IMR-90 (cell line): ENCODE measurements around the gene HLA-DPA1. TPM values are rescaled to one million over a fixed set of nuclear protein-coding genes. Genes with fewer than 3 reads are reported as not detected.
A peak's percentile ranks its signal among the peaks of the same experiment; 100 is the strongest.

Experiments
- ATAC-seq: fragments of 200-7000 bp; cut with Tn5 transposase; 2 replicates; pipeline ENCODE4 v1.9.1; 2020; ENCODE audit warnings: low read depth, mild to moderate bottlenecking, moderate library complexity
- BruUV-seq: library from RNA; stranded (reverse); fragments of 400-500 nt; replicated peaks from 2 replicates; lab custom pipeline; 2021; lab: Mats Ljungman, UMichigan
- CTCF ChIA-PET: fragments of 300-600 bp; formaldehyde crosslinking; extraction: SDS; loops from one replicate; lab custom pipeline; 2021; ENCODE audit warnings: antibody characterized with exemption; lab: Yijun Ruan, JAX
- POLR2A ChIA-PET: fragments of 300-600 bp; sonication (Branson Sonifier 250); formaldehyde crosslinking; loops from one replicate; lab custom pipeline; 2022; ENCODE audit warnings: antibody characterized with exemption; ENCODE audit not compliant: unreplicated experiment; lab: Charles Lee
- DNase-seq: peaks from one replicate; pipeline ENCODE4 v3.0.0; 2013
- H2AFZ ChIP-seq: replicated peaks from 2 replicates; pipeline ENCODE3; 2013; ENCODE audit warnings: low read length, mild to moderate bottlenecking; ENCODE audit not compliant: poor library complexity
- H2AK5ac ChIP-seq: 2 replicates; pipeline ENCODE4 v1.6.1; 2013; ENCODE audit warnings: low read depth, low read length, inconsistent platforms
- H2AK9ac ChIP-seq: replicated peaks from 2 replicates; pipeline ENCODE3; 2013; ENCODE audit warnings: mild to moderate bottlenecking, low read depth, low read length, moderate library complexity; ENCODE audit not compliant: poor library complexity
- H2BK120ac ChIP-seq: 2 replicates; pipeline ENCODE4 v1.6.1; 2013; ENCODE audit warnings: low read depth, low read length, inconsistent platforms
- H2BK15ac ChIP-seq: 3 replicates; pipeline ENCODE4 v1.6.1; 2013; ENCODE audit warnings: low read depth, low read length, inconsistent platforms
- H2BK20ac ChIP-seq: 2 replicates; pipeline ENCODE4 v1.6.1; 2013; ENCODE audit warnings: low read depth, mild to moderate bottlenecking, inconsistent platforms, low read length, moderate library complexity
- H2BK5ac ChIP-seq: 2 replicates; pipeline ENCODE4 v1.6.1; 2013; ENCODE audit warnings: mild to moderate bottlenecking, low read depth, low read length, inconsistent platforms; ENCODE audit not compliant: poor library complexity, severe bottlenecking
- H3K14ac ChIP-seq: replicated peaks from 2 replicates; pipeline ENCODE4 v1.6.1; 2013; ENCODE audit warnings: low read depth, low read length, inconsistent platforms
- H3K18ac ChIP-seq: 2 replicates; pipeline ENCODE4 v1.6.1; 2013; ENCODE audit warnings: low read depth, low read length, control low read depth
- H3K23ac ChIP-seq: 2 replicates; pipeline ENCODE4 v1.6.1; 2013; ENCODE audit warnings: low read depth, low read length, inconsistent platforms
- H3K27ac ChIP-seq: 2 replicates; pipeline ENCODE4 v1.5.1; 2013; ENCODE audit warnings: mild to moderate bottlenecking, control low read depth, low read length; ENCODE audit not compliant: insufficient read depth
- H3K27me3 ChIP-seq: 2 replicates; pipeline ENCODE4 v1.6.1; 2013; ENCODE audit warnings: low read length; ENCODE audit not compliant: control insufficient read depth, insufficient read depth
- H3K36me3 ChIP-seq: 2 replicates; pipeline ENCODE4 v1.6.1; 2013; ENCODE audit warnings: low read length, mixed read lengths; ENCODE audit not compliant: control insufficient read depth, insufficient read depth
- H3K4ac ChIP-seq: 2 replicates; pipeline ENCODE4 v1.6.1; 2013; ENCODE audit warnings: low read depth, low read length, inconsistent platforms
- H3K4me1 ChIP-seq: 2 replicates; pipeline ENCODE4 v1.6.1; 2013; ENCODE audit warnings: low read length, mixed read lengths; ENCODE audit not compliant: control insufficient read depth, insufficient read depth
- H3K4me2 ChIP-seq: 2 replicates; pipeline ENCODE4 v1.6.1; 2013; ENCODE audit warnings: low read depth, mild to moderate bottlenecking, control low read depth, low read length, moderate library complexity
- H3K4me3 ChIP-seq: 2 replicates; pipeline ENCODE4 v1.5.1; 2013; ENCODE audit warnings: low read depth, mild to moderate bottlenecking, control low read depth, low read length, moderate library complexity; ENCODE audit not compliant: insufficient read depth
- H3K56ac ChIP-seq: 2 replicates; pipeline ENCODE4 v1.6.1; 2013; ENCODE audit warnings: low read length, inconsistent platforms; ENCODE audit not compliant: insufficient read depth; ENCODE audit errors: extremely low read depth
- H3K79me1 ChIP-seq, 2 experiments: 2 replicates each; pipeline ENCODE4 v1.6.1; 2013; ENCODE audit warnings: low read length in 2 of 2, inconsistent platforms in 1 of 2, low read depth in 1 of 2
- H3K9ac ChIP-seq: 2 replicates; pipeline ENCODE4 v1.6.1; 2013; ENCODE audit warnings: low read depth, low read length, control low read depth
- H3K9me1 ChIP-seq: 2 replicates; pipeline ENCODE4 v1.6.1; 2013; ENCODE audit warnings: low read length, inconsistent platforms; ENCODE audit not compliant: insufficient read depth
- H3K9me3 ChIP-seq: 2 replicates; pipeline ENCODE4 v1.6.1; 2013; ENCODE audit warnings: low read length; ENCODE audit not compliant: control insufficient read depth, insufficient read depth
- H4K20me1 ChIP-seq: 2 replicates; pipeline ENCODE4 v1.6.1; 2013; ENCODE audit warnings: low read length, inconsistent platforms; ENCODE audit not compliant: insufficient read depth
- H4K5ac ChIP-seq: 2 replicates; pipeline ENCODE4 v1.6.1; 2013; ENCODE audit warnings: mild to moderate bottlenecking, low read depth, low read length, control low read depth
- H4K8ac ChIP-seq, 2 experiments: 2 replicates each; pipeline ENCODE4 v1.6.1; 2013; ENCODE audit warnings: low read depth in 2 of 2, low read length in 2 of 2, control low read depth in 1 of 2, inconsistent platforms in 1 of 2
- H4K91ac ChIP-seq: 2 replicates; pipeline ENCODE4 v1.6.1; 2013; ENCODE audit warnings: low read depth, low read length, inconsistent platforms; ENCODE audit not compliant: insufficient read depth
- CHD1 ChIP-seq: IDR thresholded peaks from 2 replicates; pipeline ENCODE4 v1.6.1; 2012; ENCODE audit warnings: low read depth, low read length, improper control_type of control experiment
- FOS ChIP-seq: fragments of 150-350 bp; IDR thresholded peaks from 2 replicates; pipeline ENCODE4 v1.6.1; 2016; ENCODE audit warnings: low read depth, low read length
- MAFK ChIP-seq: IDR thresholded peaks from 2 replicates; pipeline ENCODE4 v1.6.1; 2012; ENCODE audit warnings: low read depth, low read length, improper control_type of control experiment
- NFE2L2 ChIP-seq: fragments of 150-350 bp; IDR thresholded peaks from 2 replicates; pipeline ENCODE4 v1.6.1; 2016; ENCODE audit warnings: low read depth, mild to moderate bottlenecking, low read length
- RAD21 ChIP-seq: IDR thresholded peaks from 2 replicates; pipeline ENCODE4 v1.6.1; 2012; ENCODE audit warnings: low read length, improper control_type of control experiment
- RCOR1 ChIP-seq: IDR thresholded peaks from 2 replicates; pipeline ENCODE4 v1.6.1; 2012; ENCODE audit warnings: mild to moderate bottlenecking, low read length, improper control_type of control experiment; ENCODE audit not compliant: insufficient replicate concordance
- WGBS, 2 experiments: methylation state at CpG; one replicate each; pipeline versions ENCODE4 v1.1.5 to v1.1.7; 2013; ENCODE audit warnings: missing lambda C conversion rate in 2 of 2; ENCODE audit not compliant: insufficient read length in 1 of 2; ENCODE audit errors: extremely low coverage in 2 of 2; 5-methylcytosine and 5-hydroxymethylcytosine counted together
- dilution Hi-C: fragments of 300-500 bp; cut with HindIII; formaldehyde crosslinking; loops from one replicate; pipeline ENCODE4 v1.14.3; 2018; ENCODE audit warnings: low sequenced_read_pairs; ENCODE audit not compliant: unreplicated experiment
- in situ Hi-C: fragments of 300-500 bp; cut with MboI; formaldehyde crosslinking; loops from 3 replicates; pipeline ENCODE4 v1.14.3; 2019; ENCODE audit warnings: low sequenced_read_pairs, inconsistent platforms, mixed read lengths
- intact Hi-C: fragments of 100-400 bp; cut with micrococcal nuclease; formaldehyde crosslinking; loops from 2 replicates; pipeline ENCODE4 v1.10.0; 2022
- polyA plus RNA-seq, 3 experiments: library from polyadenylated mRNA; depleted of rRNA; stranded (reverse); fragments of >200 nt; gene quantifications; 2 replicates each; pipeline ENCODE4 v1.2.3, GENCODE V29; 2012; ENCODE audit warnings: low replicate concordance in 1 of 3
- total RNA-seq: library from RNA; depleted of rRNA; stranded (reverse); fragments of >200 nt; gene quantifications from 2 replicates; pipeline ENCODE4 v1.2.3, GENCODE V29; 2012

The HLA-DPA1 gene
- total and polyA plus RNA-seq, 2 of the 4 experiments (the other 2 are of a cell fraction): not detected

DNA sequence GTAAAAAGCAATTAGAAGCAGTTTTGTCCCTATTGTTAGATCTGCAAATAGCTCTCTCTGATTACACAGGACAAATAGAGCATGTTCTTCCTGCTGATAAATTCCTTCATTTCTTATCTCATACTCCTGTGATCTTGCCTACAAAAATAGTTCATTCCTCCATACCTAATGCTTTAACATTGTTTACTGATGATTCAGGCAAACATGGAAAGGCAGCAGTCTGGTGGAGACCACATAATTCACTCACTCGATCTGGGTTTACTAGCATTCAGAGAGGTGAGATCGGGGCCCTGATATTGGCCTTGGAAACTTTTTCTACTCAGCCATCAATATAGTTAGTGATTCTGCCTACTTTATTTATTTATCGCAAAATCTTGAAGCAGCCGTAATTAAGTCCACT lies 20.2 kb downstream of the HLA-DPA1 start:
- Histone ChIP-seq H3K4ac (no peak overlapping the region), H3K9me1 (no peaks in the 10 kb centered on the region), H4K8ac (no peak overlapping the region), H3K36me3 (no peaks in the 10 kb centered on the region), H3K14ac (no peak overlapping the region), H3K18ac (no peak overlapping the region), H3K27me3 (peaks cover 12% of the 10 kb centered on the region), H2AFZ (no peak overlapping the region), H3K9me3 (no peaks in the 10 kb centered on the region), H3K9ac (no peak overlapping the region), H3K27ac (no peak overlapping the region), H4K5ac (no peak overlapping the region), H2BK120ac (no peak overlapping the region), H3K4me1 (no peaks in the 10 kb centered on the region), H3K4me3 (no peak overlapping the region), H2AK9ac (no peak overlapping the region), H2BK20ac (no peak overlapping the region), H3K56ac (no peak overlapping the region), H4K20me1 (no peaks in the 10 kb centered on the region), H2BK5ac (no peak overlapping the region), H3K79me1 (no peaks in the 10 kb centered on the region), H3K23ac (no peak overlapping the region), H3K4me2 (no peak overlapping the region), H2BK15ac (no peak overlapping the region), H4K91ac (no peak overlapping the region), H2AK5ac (no peak overlapping the region)
- POLR2A ChIA-PET: no interaction called here
- dilution Hi-C loops (no loop called here), intact Hi-C loops (no loop called here), in situ Hi-C loops (no loop called here)
- ATAC-seq (no peak), DNase-seq (peak; percentile 2)
- CTCF ChIA-PET: no interaction called here
- no TSS peak for BruUV-seq
- no CpG with 5 or more reads among the region's 4 CpGs for WGBS, 2 experiments
- TF ChIP-seq RCOR1: no peak
- TF ChIP-seq NFE2L2: no peak
- TF ChIP-seq FOS: no peak
- no peak for TF ChIP-seq RAD21
- TF ChIP-seq MAFK: no peak
- no peak for TF ChIP-seq CHD1
